SJSA1 (cell line): ENCODE data around the gene OLFML2A. TPM values are rescaled to one million over a fixed set of nuclear protein-coding genes. Genes with fewer than 3 reads are reported as not detected.
"Not testable (repeated sequence)": the region's sequence is repeated elsewhere in the genome, so short reads cannot be mapped to it uniquely, and the experiment has no call there.

Source experiments
- DNase-seq, 2 experiments: peaks; one replicate each; pipeline ENCODE4 v3.0.0-alpha.2; 2015 to 2020; ENCODE audit warnings: low spot score in 2 of 2, low read depth in 1 of 2
- H3K27ac ChIP-seq: fragments of 250-450 bp; sonication (Bioruptor Pico); 2 replicates; pipeline ENCODE4 v1.5.1; 2020; ENCODE audit warnings: mild to moderate bottlenecking, moderate library complexity
- H3K27me3 ChIP-seq: fragments of 250-450 bp; sonication (Bioruptor Pico); replicated peaks from 2 replicates; pipeline ENCODE4 v1.5.1; 2020; ENCODE audit warnings: mild to moderate bottlenecking, moderate library complexity
- H3K36me3 ChIP-seq: fragments of 250-450 bp; sonication (Bioruptor Pico); 2 replicates; pipeline ENCODE4 v1.5.1; 2020; ENCODE audit warnings: mild to moderate bottlenecking
- H3K4me1 ChIP-seq: fragments of 250-450 bp; sonication (Bioruptor Pico); replicated peaks from 2 replicates; pipeline ENCODE4 v1.6.1; 2021; ENCODE audit warnings: mild to moderate bottlenecking
- H3K4me3 ChIP-seq: fragments of 250-450 bp; sonication (Bioruptor Pico); 2 replicates; pipeline ENCODE4 v1.5.1; 2020; ENCODE audit warnings: mild to moderate bottlenecking
- H3K9me3 ChIP-seq: fragments of 250-450 bp; sonication (Bioruptor Pico); replicated peaks from 2 replicates; pipeline ENCODE4 v1.5.1; 2020; ENCODE audit warnings: mild to moderate bottlenecking
- total RNA-seq: library from RNA; depleted of rRNA; stranded (reverse); fragments of >200 nt; shearing (Covaris generic); gene quantifications from 2 replicates; pipeline ENCODE4 v1.2.3, GENCODE V29; 2014; rRNA removed

OLFML2A gene
- 5.0 and 7.8 TPM in 2 replicates for total RNA-seq

- Histone ChIP-seq H3K27ac (no peak within 1 kb of the TSS), H3K27me3 (no peaks in the 10 kb centered on the region; the same call in 1 of the 2 replicates), H3K9me3 (0 out of 2 replicates have a peak, but pooled peaks cover 3% of the 10 kb centered on the region), H3K4me1 (peaks cover 32% of the 10 kb centered on the region), H3K36me3 (no peaks in the 10 kb centered on the region), H3K4me3 (peak within 1 kb of the TSS; percentile 51)
- peak in 1 of 2 experiments; percentile 18 for DNase-seq
These were observed at the start of gene OLFML2A for GRCh38 chr9:124776954-124777648. OLFML2A (plus strand) TSS chr9:124777133; CDS start chr9:124777271, 138 bp downstream.

GRCh38 chr9:124730772-124731171, 46.2 kb upstream of the OLFML2A start:
- no peaks in the 10 kb centered on the region; the same call in 1 of the 2 replicates for H3K36me3 ChIP-seq
- no peak for DNase-seq
- H3K4me1 ChIP-seq: peaks cover 21% of the 10 kb centered on the region
- no peaks in the 10 kb centered on the region for H3K9me3 ChIP-seq
- H3K27me3 ChIP-seq: no peaks in the 10 kb centered on the region
- H3K4me3 ChIP-seq: no peak overlapping the region
- no peak overlapping the region for H3K27ac ChIP-seq

- H3K4me3 ChIP-seq: no peak overlapping the region
- H3K9me3 ChIP-seq: no peaks in the 10 kb centered on the region
- H3K27me3 ChIP-seq: no peaks in the 10 kb centered on the region
- H3K36me3 ChIP-seq: no peaks in the 10 kb centered on the region; the same call in 1 of the 2 replicates
- DNase-seq: no peak
- peaks cover 25% of the 10 kb centered on the region for H3K4me1 ChIP-seq
- H3K27ac ChIP-seq: no peak overlapping the region
These were observed 42.8 kb upstream of the OLFML2A start for GRCh38 chr9:124733964-124734740.

GRCh38 chr9:124734741-124735083, 42.2 kb upstream of the OLFML2A start:
- not testable (repeated sequence) for H3K4me3 ChIP-seq, H3K27me3 ChIP-seq, H3K9me3 ChIP-seq, DNase-seq, H3K36me3 ChIP-seq
- H3K27ac ChIP-seq: peak overlapping the region; percentile 54
- H3K4me1 ChIP-seq: peaks cover 25% of the 10 kb centered on the region

- peak overlapping the region; percentile 54 for H3K27ac ChIP-seq
- no peaks in the 10 kb centered on the region; the same call in 1 of the 2 replicates for H3K36me3 ChIP-seq
- no peak overlapping the region for H3K4me3 ChIP-seq
- H3K9me3 ChIP-seq: no peaks in the 10 kb centered on the region
- peaks cover 25% of the 10 kb centered on the region for H3K4me1 ChIP-seq
- DNase-seq: peak; percentile 47 to 77
- H3K27me3 ChIP-seq: no peaks in the 10 kb centered on the region
These were observed 41.8 kb upstream of the OLFML2A start for GRCh38 chr9:124735121-124735520.

GRCh38 chr9:124738075-124738474, 38.9 kb upstream of the OLFML2A start:
- H3K4me3 ChIP-seq, H3K27me3 ChIP-seq, H3K36me3 ChIP-seq, H3K27ac ChIP-seq, H3K9me3 ChIP-seq, DNase-seq: not testable (repeated sequence)
- peaks cover 28% of the 10 kb centered on the region for H3K4me1 ChIP-seq

GRCh38 chr9:124739360-124739759, 37.6 kb upstream of the OLFML2A start:
- H3K4me1 ChIP-seq: peaks cover 34% of the 10 kb centered on the region
- no peaks in the 10 kb centered on the region for H3K9me3 ChIP-seq
- no peaks in the 10 kb centered on the region for H3K27me3 ChIP-seq
- DNase-seq: no peak
- no peaks in the 10 kb centered on the region; the same call in 1 of the 2 replicates for H3K36me3 ChIP-seq
- H3K4me3 ChIP-seq: no peak overlapping the region
- H3K27ac ChIP-seq: no peak overlapping the region

GRCh38 chr9:124741149-124741548, 35.8 kb upstream of the OLFML2A start:
- Histone ChIP-seq H3K36me3 (no peaks in the 10 kb centered on the region; the same call in 1 of the 2 replicates), H3K27ac (no peak overlapping the region), H3K9me3 (no peaks in the 10 kb centered on the region), H3K27me3 (no peaks in the 10 kb centered on the region), H3K4me3 (no peak overlapping the region), H3K4me1 (peaks cover 19% of the 10 kb centered on the region)
- no peak for DNase-seq

GRCh38 chr9:124741662-124742061, 35.3 kb upstream of the OLFML2A start:
- Histone ChIP-seq H3K27me3 (no peaks in the 10 kb centered on the region), H3K36me3 (no peaks in the 10 kb centered on the region), H3K4me3 (no peak overlapping the region), H3K27ac (no peak overlapping the region), H3K9me3 (no peaks in the 10 kb centered on the region), H3K4me1 (peaks cover 18% of the 10 kb centered on the region)
- DNase-seq: no peak

GRCh38 chr9:124742940-124743339, 34.0 kb upstream of the OLFML2A start:
- Histone ChIP-seq H3K4me1 (peaks cover 24% of the 10 kb centered on the region), H3K27ac (no peak overlapping the region; the same call in 1 of the 2 replicates), H3K9me3 (no peaks in the 10 kb centered on the region), H3K36me3 (no peaks in the 10 kb centered on the region), H3K27me3 (no peaks in the 10 kb centered on the region), H3K4me3 (no peak overlapping the region)
- no peak for DNase-seq

- H3K4me3 ChIP-seq: no peak overlapping the region
- no peaks in the 10 kb centered on the region for H3K9me3 ChIP-seq
- H3K36me3 ChIP-seq: no peaks in the 10 kb centered on the region
- H3K27me3 ChIP-seq: no peaks in the 10 kb centered on the region
- DNase-seq: peak in 1 of 2 experiments; percentile 21
- peaks cover 24% of the 10 kb centered on the region for H3K4me1 ChIP-seq
- peak overlapping the region; percentile 11; the same call in 1 of the 2 replicates for H3K27ac ChIP-seq
These were observed 33.1 kb upstream of the OLFML2A start for GRCh38 chr9:124743686-124744348.

GRCh38 chr9:124747065-124747464, 29.9 kb upstream of the OLFML2A start:
- Histone ChIP-seq H3K36me3 (no peaks in the 10 kb centered on the region), H3K27me3 (no peaks in the 10 kb centered on the region), H3K4me3 (no peak overlapping the region), H3K27ac (no peak overlapping the region), H3K9me3 (no peaks in the 10 kb centered on the region), H3K4me1 (peaks cover 38% of the 10 kb centered on the region)
- no peak for DNase-seq

- Histone ChIP-seq H3K36me3 (no peaks in the 10 kb centered on the region), H3K27me3 (no peaks in the 10 kb centered on the region), H3K4me1 (peaks cover 42% of the 10 kb centered on the region), H3K27ac (no peak overlapping the region), H3K9me3 (no peaks in the 10 kb centered on the region), H3K4me3 (no peak overlapping the region)
- DNase-seq: no peak
These were observed 27.6 kb upstream of the OLFML2A start for GRCh38 chr9:124749284-124749683.

- H3K4me3 ChIP-seq: no peak overlapping the region
- H3K27me3 ChIP-seq: no peaks in the 10 kb centered on the region
- no peak overlapping the region for H3K27ac ChIP-seq
- H3K36me3 ChIP-seq: no peaks in the 10 kb centered on the region
- no peaks in the 10 kb centered on the region for H3K9me3 ChIP-seq
- H3K4me1 ChIP-seq: peaks cover 40% of the 10 kb centered on the region
- peak in 1 of 2 experiments; percentile 33 for DNase-seq
These were observed 27.2 kb upstream of the OLFML2A start for GRCh38 chr9:124749781-124750180.
